Measurements from ENCODE around the gene SPC25.

GRCh38 chr2:168874368-168875054 is 15.7 kb downstream of the SPC25 start:
- TF ChIP-seq POLR2A (conservative IDR thresholded peaks at IDR 0.05) (no peak), FOXJ2 (tag; IDR thresholded peaks at IDR 0.05) (no peak), ELF4 (CRISPR knock-in tag; IDR thresholded peaks at IDR 0.05) (no peak), CTCF (IDR thresholded peaks at IDR 0.05 in 2 of 3, conservative IDR thresholded peaks at IDR 0.05 in 1 of 3; ENCODE audit: insufficient read depth in 2 of 3, low read depth in 1 of 3, low read length in 3 of 3) (no peak), ZFP1 (CRISPR knock-in tag; IDR thresholded peaks at IDR 0.05) (no peak), ARID1B (IDR thresholded peaks at IDR 0.05) (no peak), YY1 (IDR thresholded peaks at IDR 0.05; ENCODE audit: borderline replicate concordance in 1 of 3, control insufficient read depth in 1 of 3, extremely low read depth in 1 of 3, insufficient read depth in 3 of 3, insufficient read length in 1 of 3, insufficient replicate concordance in 2 of 3, low read depth in 1 of 3, low read length in 2 of 3) (no peak), ZBTB1 (CRISPR knock-in tag; IDR thresholded peaks at IDR 0.05; ENCODE audit: borderline replicate concordance, low read depth) (no peak), ZKSCAN8 (CRISPR knock-in tag; IDR thresholded peaks at IDR 0.05) (no peak), EZH2 (IDR thresholded peaks at IDR 0.05; ENCODE audit: borderline replicate concordance, low read depth, low read length) (no peak), ZNF764 (CRISPR knock-in tag; IDR thresholded peaks at IDR 0.05; ENCODE audit: low read depth) (no peak), ZNF639 (CRISPR knock-in tag; conservative IDR thresholded peaks at IDR 0.05 in 1 of 2, IDR thresholded peaks at IDR 0.05 in 1 of 2) (no peak), CC2D1A (IDR thresholded peaks at IDR 0.05) (no peak)

Data from K562 (cell line).